NCI-H146 (cell line): ENCODE data around the gene C2CD4A.
A peak's percentile ranks its signal among the peaks of the same experiment; 100 is the strongest.

Source experiments
- DNase-seq: peaks from one replicate; lab custom pipeline; 2025; lab: John Stamatoyannopoulos, UW

Gene C2CD4A

DNA sequence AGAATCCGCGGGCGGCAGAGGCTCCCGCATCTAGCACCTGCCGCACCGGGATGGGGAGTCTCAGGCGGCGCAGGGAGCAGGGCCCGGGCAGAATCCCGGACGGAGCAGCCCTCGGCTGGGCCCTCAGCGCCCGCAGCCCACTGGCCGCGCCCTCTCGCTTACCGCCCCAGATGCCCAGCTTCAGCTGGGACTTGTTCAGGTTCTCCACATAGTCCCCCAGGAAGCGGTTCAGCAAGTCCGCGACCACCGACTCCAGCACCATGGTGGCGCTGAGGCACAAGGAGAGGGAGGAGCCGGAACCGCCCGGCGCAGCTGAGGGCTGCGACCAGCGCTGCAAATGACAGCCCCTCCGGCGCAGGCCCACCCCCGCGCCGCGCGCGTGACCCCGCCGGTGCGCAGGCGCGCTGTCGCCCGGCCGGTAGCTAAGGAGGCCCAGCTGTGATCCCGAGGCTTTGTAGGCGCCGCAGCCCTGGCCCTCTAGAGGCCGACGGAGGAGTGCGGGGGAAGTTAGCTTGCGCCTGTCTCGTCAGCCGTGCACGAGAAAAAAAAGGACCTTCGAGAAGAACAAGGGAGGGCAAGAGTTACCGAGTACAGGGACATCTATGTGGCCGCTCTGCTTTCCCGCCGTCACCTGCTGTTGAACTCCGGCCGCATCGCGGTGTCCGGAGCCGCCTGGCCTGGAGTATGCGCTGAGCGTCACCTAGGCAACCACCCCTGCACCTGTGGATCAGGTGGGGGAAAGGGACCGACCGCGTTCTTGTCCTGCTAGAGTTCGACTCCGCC is 6.5 kb upstream of the C2CD4A start, which contains the start of gene VPS13C:
Gene VPS13C (minus strand): TSS at position 335 of the 783 bp plus-strand sequence. CDS start 73 bp downstream, at position 262.
- DNase-seq, result peak; percentile 90

GRCh38 chr15:62060896-62061280 is 5.9 kb upstream of the C2CD4A start:
- no peak for DNase-seq

GRCh38 chr15:62063825-62064635 is 2.7 kb upstream of the C2CD4A start:
- DNase-seq, result no peak

DNA sequence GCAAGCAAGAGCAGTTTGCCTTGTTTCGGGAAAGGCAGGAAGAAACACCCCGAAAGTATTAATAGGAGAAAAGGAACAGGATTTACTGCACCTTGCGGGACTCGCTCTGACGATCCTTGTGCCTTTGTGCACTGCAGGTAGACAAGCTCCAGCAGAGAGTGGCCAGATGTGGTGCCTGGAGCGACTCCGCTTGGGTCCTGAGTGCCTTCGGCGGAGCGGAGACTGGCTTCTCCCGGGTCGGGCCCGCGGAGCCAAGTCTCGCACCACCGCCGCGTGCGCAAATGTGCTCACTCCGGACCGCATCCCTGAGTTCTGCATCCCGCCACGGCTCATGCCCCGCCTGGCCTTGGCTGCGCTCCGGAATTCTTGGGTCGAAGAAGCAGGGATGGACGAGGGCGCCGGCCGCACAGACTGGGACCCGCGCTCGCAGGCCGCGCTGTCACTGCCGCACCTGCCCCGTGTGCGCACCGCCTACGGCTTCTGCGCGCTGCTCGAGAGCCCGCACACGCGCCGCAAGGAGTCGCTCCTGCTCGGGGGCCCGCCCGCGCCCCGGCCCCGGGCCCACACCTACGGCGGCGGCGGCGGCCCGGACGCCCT is 769 bp downstream of the C2CD4A start:
- peak; percentile 67 for DNase-seq

DNA sequence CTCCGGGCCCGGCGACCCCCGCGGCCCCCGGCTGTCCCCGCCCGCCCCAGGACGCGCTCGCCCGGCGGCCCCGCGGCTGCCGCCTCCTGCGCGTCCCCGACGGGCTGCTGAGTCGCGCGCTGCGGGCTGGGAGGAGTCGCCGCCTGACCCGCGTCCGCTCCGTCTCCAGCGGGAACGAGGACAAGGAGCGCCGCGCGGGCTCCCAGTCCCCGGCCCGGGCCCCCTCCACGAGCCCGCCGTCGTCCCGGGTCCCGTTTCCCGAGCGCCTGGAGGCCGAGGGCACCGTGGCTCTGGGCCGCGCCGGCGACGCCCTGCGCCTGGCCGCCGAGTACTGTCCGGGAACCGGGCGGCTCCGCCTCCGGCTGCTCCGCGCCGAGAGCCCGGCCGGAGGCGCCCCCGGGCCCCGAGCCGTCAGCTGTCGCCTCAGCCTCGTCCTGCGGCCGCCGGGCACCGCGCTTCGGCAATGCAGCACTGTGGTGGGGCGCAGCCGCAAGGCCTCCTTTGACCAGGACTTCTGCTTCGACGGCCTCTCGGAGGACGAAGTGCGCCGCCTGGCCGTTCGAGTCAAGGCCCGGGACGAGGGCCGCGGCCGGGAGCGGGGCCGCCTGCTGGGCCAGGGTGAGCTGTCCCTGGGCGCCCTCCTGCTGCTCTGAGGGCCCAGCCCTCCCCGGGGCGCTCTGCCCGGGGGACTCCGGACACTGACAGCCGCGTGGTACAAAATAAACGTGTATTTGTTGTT is 1.5 kb downstream of the C2CD4A start:
- peak; percentile 48 for DNase-seq

DNA sequence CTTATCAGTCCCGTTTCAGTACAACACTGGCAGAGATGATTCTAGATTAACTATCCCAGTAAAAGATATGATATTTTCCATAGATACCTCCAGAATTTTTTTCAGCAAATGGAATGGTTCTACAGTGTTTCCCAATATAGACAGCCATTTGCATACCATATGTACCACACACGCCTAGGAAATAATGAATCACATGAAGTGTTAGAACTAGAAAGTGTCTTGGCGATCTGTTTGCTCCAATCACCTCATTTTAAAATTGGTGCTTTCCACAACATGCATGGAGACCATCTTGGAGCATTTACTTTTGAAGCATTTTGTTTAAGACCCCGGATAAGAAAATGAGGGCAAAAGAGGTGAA is 2.0 kb downstream of the C2CD4A start:
- DNase-seq, result no peak

- DNase-seq, result no peak
Observed at GRCh38 chr15:62069551-62069950, 2.8 kb downstream of the C2CD4A start.

GRCh38 chr15:62071711-62072308 is 5.0 kb downstream of the C2CD4A start:
- peak; percentile 4 for DNase-seq

- peak; percentile 33 for DNase-seq
Observed at GRCh38 chr15:62075595-62076277, 9.0 kb downstream of the C2CD4A start.

DNA sequence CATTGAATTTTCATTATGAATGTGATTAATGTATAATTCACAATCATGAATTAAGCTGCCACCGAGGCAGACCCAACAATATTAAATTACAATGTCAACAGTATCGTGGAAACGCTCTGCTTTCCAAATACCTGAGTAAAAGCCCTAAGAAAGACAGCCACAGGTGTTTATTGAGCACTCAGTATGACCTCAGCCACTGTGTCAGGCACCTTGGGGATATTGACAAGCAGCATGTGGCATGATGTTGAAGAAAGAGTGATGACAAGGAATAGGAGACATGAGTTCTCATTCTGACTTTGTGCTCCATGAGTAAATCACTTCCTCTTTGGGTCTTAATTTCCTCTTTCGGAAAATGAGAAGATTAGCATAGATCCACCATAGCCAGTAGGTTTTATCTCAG is 12.8 kb downstream of the C2CD4A start:
- DNase-seq, result no peak

GRCh38 chr15:62083194-62084154 is 16.7 kb downstream of the C2CD4A start:
- peak; percentile 57 for DNase-seq

DNA sequence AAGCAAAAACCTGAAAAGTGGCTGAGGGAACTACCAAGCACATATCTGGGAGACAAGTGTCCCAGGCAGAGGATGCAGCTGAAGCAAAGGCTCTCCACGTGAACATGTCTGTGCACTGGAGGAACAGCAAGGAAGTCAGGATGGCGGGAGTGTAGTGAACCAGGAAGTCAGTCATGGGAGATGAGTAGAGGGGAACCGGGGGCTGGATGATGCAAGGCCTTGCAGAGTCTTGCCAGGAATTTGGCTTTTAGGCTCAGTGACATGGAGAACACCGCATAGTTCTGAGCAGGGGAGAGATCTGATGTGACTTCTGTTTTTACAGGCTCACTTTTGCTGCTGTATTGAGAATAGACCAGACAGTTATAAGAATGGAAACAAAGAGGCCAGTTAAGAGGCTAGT is 19.0 kb downstream of the C2CD4A start:
- DNase-seq, result no peak

- peak; percentile 71 for DNase-seq
Observed at GRCh38 chr15:62087671-62088352, 21.0 kb downstream of the C2CD4A start.

- no peak for DNase-seq
Observed at GRCh38 chr15:62088353-62088693, 21.5 kb downstream of the C2CD4A start.

DNA sequence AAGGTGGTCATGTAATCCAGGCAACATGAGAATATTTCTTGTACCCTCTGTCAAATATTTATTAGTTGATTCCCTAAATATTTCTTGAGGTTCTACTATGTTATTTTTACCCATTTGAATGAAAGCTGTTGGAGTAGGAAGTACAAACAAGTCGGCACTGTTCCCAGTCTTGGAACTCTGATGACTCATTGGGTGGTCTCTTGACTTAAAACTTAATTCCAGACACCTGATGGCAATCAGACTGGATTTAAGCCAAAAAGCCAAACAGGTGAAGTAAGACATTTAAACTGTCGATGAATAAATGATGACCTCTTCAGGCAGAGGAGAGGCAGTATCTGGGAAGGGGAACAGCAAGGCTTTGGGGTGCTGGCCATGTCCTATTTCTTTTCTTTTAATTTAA is 22.8 kb downstream of the C2CD4A start:
- no peak for DNase-seq

DNA sequence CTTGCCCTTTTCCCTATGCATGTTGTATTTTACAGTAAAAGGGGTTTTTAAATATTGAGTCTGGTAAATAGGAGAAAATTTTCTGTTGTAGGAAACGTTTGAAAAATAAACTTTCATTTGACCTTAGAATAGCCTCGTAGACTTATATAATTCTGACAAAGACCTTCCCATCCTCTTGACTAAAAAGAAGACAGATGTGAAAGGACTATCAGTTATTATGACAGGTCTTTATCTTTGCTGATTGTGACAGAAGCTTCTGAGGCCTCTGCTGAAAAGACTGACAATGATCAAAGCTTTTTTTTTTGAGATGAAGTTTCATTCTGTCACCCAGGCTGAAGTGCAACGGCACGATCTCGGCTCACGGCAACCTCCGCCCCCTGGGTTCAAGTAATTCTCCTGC is 24.2 kb downstream of the C2CD4A start:
- no peak for DNase-seq

DNA sequence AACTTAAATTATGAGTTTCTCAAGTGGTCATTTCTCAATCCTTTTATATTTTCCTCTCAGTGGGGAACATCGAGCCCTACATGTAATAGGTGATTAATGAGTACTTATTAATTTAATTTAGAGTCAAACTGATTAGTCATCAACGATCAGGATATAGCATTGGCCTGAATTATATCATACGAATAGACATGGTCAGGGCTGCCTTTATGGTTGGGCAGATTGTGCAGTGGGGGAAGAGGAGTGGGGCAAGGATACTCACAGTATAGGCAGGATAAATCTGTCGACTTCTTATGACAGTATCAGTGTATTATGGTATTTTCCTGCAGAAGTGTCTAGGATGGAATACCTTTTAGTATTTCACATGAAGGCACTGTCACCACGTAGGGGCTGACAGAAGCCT is 27.0 kb downstream of the C2CD4A start:
- no peak for DNase-seq

- DNase-seq, result no peak
Observed at GRCh38 chr15:62094388-62094787, 27.6 kb downstream of the C2CD4A start.

GRCh38 chr15:62099094-62099601 is 32.4 kb downstream of the C2CD4A start:
- DNase-seq, result peak; percentile 80
